Hepatocyte (in vitro differentiated cells): Measurements from ENCODE around the gene RALGAPA2.

Experiments
- CTCF ChIP-seq: fragments of 200-600 bp; sonication (generic); IDR thresholded peaks from 2 replicates; pipeline ENCODE4 v1.5.1; 2016; ENCODE audit warnings: antibody characterized with exemption, mild to moderate bottlenecking; ENCODE audit not compliant: poor library complexity
- EZH2 ChIP-seq: fragments of 200-600 bp; sonication (generic); IDR thresholded peaks from 2 replicates; pipeline ENCODE4 v1.6.1; 2016; ENCODE audit warnings: antibody characterized with exemption, mild to moderate bottlenecking, borderline replicate concordance
- EZH2phosphoT487 ChIP-seq: fragments of 200-600 bp; sonication (generic); IDR thresholded peaks from one replicate; pipeline ENCODE4 v1.6.1; 2018; ENCODE audit warnings: antibody characterized with exemption, mild to moderate bottlenecking, low read depth, moderate library complexity; ENCODE audit not compliant: unreplicated experiment, severe bottlenecking

GRCh38 chr20:20513720-20514119 is 198.7 kb downstream of the RALGAPA2 start:
- TF ChIP-seq CTCF (no peak), EZH2 (no peak), EZH2phosphoT487 (no peak)
